Activated naive CD8-positive, alpha-beta T cell treated with anti-CD3 and anti-CD28 coated beads, Interleukin-2, amount 50 U/mL, for 24 hours (primary cell): ENCODE data around the gene KCTD1.

Experiments used
- ATAC-seq: fragments of 150-1000 bp; cut with Tn5 transposase; one replicate; pipeline ENCODE4 v1.10.0; 2021
- DNase-seq: peaks from one replicate; pipeline ENCODE4 v3.0.0; 2021
- H3K27ac Mint-ChIP-seq: one replicate; pipeline ENCODE4 v1.8.0; 2021; ENCODE audit warnings: mild to moderate bottlenecking, mixed read lengths
- H3K27me3 Mint-ChIP-seq: one replicate; pipeline ENCODE4 v1.8.0; 2021; ENCODE audit warnings: mixed read lengths
- H3K36me3 Mint-ChIP-seq: one replicate; pipeline ENCODE4 v1.8.0; 2021; ENCODE audit warnings: low read depth, mixed read lengths
- H3K4me1 Mint-ChIP-seq: one replicate; pipeline ENCODE4 v1.8.0; 2021; ENCODE audit warnings: mixed read lengths
- H3K4me3 Mint-ChIP-seq: one replicate; pipeline ENCODE4 v1.8.0; 2021; ENCODE audit warnings: mild to moderate bottlenecking, moderate library complexity, mixed read lengths
- H3K9me3 Mint-ChIP-seq: one replicate; pipeline ENCODE4 v1.8.0; 2021; ENCODE audit warnings: mixed read lengths

KCTD1 gene

DNA sequence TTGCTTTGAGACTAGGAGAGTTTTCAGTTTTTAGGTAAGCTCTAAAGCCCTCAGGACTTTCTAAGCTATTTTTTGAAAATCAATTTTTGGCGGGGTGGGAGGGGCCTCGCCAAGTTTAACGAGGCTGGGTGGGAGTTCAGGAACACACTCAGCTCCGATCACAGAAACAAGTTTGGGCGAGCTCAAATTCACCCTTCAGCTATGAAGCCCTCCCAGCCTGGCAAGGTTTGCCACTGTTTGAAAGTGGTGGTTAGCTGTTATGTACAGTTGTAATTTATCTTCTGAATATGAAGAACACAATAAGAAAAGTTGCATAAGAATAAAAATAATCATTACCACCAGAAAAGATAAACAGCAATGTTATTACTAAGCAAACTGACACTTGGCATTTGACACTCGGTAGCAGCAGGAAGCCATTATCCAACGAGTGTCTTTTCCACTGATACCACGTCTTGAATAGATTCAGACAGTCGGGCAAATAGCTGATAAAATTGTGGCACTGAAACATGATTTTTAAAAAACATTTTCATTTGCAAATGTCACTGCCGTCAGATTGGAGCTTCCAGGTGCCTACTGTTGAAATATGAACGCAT lies 59.8 kb downstream of the KCTD1 start:
- peaks cover 2% of the 10 kb centered on the region for H3K4me1 Mint-ChIP-seq
- no peaks in the 10 kb centered on the region for H3K9me3 Mint-ChIP-seq
- no peaks in the 10 kb centered on the region for H3K36me3 Mint-ChIP-seq
- no peaks in the 10 kb centered on the region for H3K27me3 Mint-ChIP-seq
- H3K27ac Mint-ChIP-seq = no peak overlapping the region
- ATAC-seq (no peak), DNase-seq (no peak)
- no peak overlapping the region for H3K4me3 Mint-ChIP-seq

DNA sequence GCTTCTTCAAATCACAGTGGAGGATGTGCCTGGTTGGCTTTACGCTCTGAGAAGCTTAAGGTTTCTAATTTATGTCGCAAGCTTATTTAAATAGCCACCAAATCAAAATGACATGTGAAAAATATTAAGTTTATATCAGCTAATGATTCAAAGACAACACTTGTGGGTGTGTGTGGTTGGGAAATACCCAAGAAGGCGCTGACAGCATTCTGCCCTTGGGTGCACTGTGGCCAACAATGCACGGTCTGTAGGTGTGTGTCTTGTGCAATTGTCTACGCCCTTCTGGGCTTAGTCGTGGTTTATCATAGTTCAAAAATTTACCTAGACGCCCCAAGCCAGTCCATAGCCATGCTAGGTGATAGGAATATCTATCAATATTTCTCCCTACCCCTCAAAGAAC lies 60.9 kb downstream of the KCTD1 start:
- peak; percentile 83 for ATAC-seq
- no peaks in the 10 kb centered on the region for H3K9me3 Mint-ChIP-seq
- no peak for DNase-seq
- H3K27me3 Mint-ChIP-seq = no peaks in the 10 kb centered on the region
- no peaks in the 10 kb centered on the region for H3K36me3 Mint-ChIP-seq
- no peak overlapping the region for H3K27ac Mint-ChIP-seq
- peaks cover 2% of the 10 kb centered on the region for H3K4me1 Mint-ChIP-seq
- H3K4me3 Mint-ChIP-seq = no peak overlapping the region

DNA sequence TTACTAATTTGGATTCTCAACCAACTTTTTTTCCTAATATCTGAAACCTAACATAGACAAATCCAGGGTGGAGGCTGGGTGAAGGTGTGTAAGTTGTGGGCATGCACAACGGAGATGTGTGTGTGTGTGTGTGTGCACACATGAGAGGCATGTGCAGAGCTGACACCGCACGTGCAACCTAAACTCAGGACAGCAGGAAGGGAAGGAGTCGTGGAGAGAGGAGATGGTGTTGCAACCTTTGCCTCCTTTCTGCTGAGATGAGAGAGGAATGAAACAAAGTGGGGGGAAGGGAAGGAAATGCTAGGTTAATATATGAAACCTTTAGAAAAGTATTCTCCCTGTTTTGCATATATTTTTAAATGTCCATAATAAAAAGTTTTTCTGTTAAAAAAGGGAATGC lies 64.7 kb downstream of the KCTD1 start:
- H3K27me3 Mint-ChIP-seq = no peaks in the 10 kb centered on the region
- H3K4me1 Mint-ChIP-seq = peaks cover 2% of the 10 kb centered on the region
- H3K27ac Mint-ChIP-seq = no peak overlapping the region
- no peaks in the 10 kb centered on the region for H3K36me3 Mint-ChIP-seq
- H3K9me3 Mint-ChIP-seq = no peaks in the 10 kb centered on the region
- DNase-seq (no peak), ATAC-seq (no peak)
- H3K4me3 Mint-ChIP-seq = no peak overlapping the region

DNA sequence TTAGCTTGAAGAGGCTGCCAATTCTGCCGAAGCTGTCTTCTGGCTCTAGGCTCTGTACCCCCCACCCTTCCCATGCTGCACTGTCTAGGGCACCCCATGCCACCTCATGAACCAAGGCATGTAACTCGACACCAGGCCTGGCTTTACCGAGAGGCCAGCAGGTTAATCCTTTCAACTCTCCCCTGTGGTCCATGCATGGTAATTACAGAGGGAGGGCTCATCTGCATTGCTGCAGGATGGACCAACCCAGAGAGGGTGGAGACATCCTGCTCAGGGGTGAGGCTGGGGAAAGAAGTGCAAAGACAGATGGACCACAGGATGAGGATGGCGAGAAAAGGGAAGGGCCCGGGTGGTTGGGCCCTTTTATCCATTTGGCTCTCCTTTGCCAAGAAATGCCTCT lies 65.8 kb downstream of the KCTD1 start:
- no peak for ATAC-seq
- DNase-seq = no peak
- Mint-ChIP-seq H3K4me1 (peaks cover under 1% of the 10 kb centered on the region), H3K27ac (no peak overlapping the region), H3K27me3 (no peaks in the 10 kb centered on the region), H3K4me3 (no peak overlapping the region), H3K36me3 (no peaks in the 10 kb centered on the region), H3K9me3 (no peaks in the 10 kb centered on the region)

DNA sequence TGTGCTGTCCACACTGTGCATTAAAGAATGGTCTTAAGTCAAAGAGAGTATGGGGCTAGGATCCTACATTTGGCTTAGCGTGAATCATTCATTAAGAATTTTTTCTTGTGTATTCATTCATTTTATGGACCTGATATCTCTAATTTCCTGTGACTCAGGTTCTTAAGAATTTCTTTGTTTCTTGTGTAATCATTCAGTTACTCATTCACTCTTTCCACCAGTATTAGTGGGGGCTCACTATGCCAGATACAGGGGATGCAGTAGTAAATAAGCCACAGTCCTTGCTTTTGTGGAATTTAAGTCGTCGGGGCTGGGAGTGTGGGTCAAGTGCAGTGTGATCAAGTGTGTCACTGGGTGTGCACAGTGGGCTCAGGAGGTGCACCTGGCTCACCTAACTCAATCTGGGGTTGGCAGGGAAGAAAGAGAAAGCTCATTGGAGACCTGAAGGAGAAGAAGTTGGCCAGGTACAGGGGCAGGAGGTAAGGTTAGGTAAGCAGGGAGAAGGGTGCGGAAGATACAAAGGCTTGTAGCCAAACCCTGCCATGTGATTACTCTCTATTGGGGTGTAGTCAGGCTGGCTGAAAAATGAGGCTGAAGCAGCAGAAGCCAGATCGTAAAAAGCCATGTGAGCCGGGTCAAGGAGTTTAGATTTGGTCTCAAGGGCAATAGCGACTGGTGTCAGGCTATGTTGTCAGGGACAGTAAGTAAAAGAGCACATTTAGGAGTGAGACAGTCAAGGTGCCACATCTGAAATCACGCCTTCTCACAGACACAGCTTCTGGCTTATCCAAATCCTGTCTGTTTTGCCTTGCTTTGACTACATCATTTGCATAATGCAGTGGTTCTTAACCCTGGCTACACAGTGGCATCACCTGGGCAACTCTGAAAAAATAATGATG lies 67.2 kb downstream of the KCTD1 start:
- Mint-ChIP-seq H3K9me3 (no peaks in the 10 kb centered on the region), H3K27me3 (no peaks in the 10 kb centered on the region), H3K36me3 (no peaks in the 10 kb centered on the region), H3K27ac (no peak overlapping the region), H3K4me1 (no peaks in the 10 kb centered on the region), H3K4me3 (no peak overlapping the region)
- ATAC-seq = no peak
- DNase-seq = no peak

DNA sequence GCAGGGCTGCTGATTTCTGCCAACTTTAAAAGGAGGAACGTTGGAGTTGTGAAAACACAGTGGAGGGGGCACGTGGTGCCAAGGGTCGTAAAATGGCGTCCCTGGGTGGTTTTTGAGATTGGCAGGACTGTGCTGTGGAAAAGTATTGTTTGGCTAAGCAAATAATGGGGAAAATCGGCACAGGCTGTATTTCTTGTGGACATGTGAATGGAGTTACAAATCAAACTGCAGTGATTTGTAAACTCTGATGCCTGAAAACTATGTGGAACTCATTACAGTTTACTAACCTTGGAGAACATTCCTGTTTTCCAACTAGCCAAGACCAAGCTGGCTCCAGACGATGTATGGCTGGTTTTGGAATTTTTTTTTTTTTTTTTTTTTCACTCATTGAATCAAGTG lies 68.7 kb downstream of the KCTD1 start:
- Mint-ChIP-seq H3K9me3 (no peaks in the 10 kb centered on the region), H3K27me3 (no peaks in the 10 kb centered on the region), H3K4me3 (no peak overlapping the region), H3K4me1 (no peaks in the 10 kb centered on the region), H3K27ac (no peak overlapping the region), H3K36me3 (no peaks in the 10 kb centered on the region)
- ATAC-seq (no peak), DNase-seq (no peak)

DNA sequence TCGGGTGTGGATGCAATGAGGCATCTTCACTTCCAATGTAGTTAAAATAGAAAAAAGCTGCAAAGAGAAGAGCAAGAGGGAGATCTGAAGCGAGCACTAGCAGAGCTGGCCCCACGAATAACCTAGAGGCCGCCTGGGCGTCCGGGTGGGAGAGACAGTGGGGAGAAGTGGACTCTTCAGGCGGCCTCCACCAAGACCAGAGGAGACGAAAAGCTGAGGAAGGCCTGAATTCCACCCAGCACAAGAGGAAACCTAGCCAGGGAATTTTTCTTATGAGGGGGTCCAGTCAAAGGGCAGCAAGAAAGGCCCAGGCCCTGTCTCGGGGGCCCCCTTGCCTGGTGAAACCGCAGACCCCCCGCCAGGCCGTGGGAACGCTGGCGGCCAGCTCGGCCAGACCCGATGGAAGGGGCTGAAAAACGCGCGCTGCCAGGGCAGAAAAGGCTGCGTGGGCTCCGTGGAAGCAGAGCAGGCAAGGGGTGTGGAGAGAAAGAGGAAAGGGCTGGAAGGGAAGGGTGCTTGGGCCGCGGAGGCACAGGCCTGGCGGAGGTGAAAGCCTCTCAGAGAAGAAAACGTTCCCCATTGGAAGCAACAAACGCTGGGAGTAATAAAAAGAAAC lies 69.2 kb downstream of the KCTD1 start:
- H3K27ac Mint-ChIP-seq = no peak overlapping the region
- DNase-seq = no peak
- H3K27me3 Mint-ChIP-seq = no peaks in the 10 kb centered on the region
- H3K9me3 Mint-ChIP-seq = no peaks in the 10 kb centered on the region
- no peaks in the 10 kb centered on the region for H3K36me3 Mint-ChIP-seq
- no peak for ATAC-seq
- H3K4me1 Mint-ChIP-seq = no peaks in the 10 kb centered on the region
- no peak overlapping the region for H3K4me3 Mint-ChIP-seq

DNA sequence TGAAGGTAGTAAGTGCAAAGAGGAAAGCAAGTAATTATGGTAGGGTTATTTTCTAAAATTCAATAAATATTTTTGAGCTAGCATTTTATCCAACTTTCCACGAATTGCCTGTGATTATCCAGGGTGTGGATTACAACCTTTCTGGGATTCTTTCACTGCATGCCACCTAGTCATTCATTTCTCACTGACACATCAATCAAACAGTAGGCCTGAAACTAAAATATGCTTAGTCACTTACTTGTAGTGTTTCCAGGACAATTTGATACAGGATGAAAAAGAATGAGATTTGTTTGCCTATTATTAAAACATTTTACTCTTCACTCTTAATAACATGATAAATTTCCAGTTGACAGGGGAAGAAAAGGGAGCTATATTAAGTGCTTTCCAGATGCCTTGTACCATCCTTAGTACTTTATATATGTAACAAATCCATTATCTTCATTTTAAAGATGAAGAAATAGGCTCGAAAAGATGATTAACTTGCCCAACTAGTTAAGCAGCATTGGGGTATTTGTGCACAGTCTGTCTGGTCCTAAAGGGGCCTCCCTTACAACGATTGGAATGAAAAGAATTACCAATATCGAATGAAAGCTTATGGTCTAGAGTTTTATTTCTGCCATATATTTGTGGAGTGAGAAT lies 70.4 kb downstream of the KCTD1 start:
- Mint-ChIP-seq H3K27ac (no peak overlapping the region), H3K27me3 (no peaks in the 10 kb centered on the region), H3K36me3 (no peaks in the 10 kb centered on the region), H3K9me3 (no peaks in the 10 kb centered on the region), H3K4me1 (no peaks in the 10 kb centered on the region), H3K4me3 (no peak overlapping the region)
- ATAC-seq = no peak
- DNase-seq = no peak

DNA sequence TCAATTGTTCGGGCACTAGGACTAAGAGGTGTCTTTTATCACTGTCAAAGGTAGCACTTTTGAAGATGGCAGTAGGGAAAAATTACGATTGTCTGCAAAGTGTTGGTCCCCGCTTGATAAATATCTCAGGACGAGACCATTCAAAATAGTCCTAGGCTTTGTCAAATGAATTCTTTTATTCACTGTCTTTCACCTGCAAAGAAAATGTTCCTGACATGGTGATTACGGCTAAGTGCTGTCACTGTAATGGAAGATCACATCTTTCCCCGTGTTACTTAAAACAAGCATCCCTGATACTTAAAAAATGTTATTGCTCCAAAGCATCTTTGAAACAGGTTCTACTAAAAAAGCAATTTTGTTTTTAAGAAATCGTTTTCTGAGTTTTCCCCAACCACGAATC lies 71.7 kb downstream of the KCTD1 start:
- Mint-ChIP-seq H3K36me3 (no peaks in the 10 kb centered on the region), H3K9me3 (no peaks in the 10 kb centered on the region), H3K27me3 (no peaks in the 10 kb centered on the region), H3K27ac (no peak overlapping the region), H3K4me3 (no peak overlapping the region), H3K4me1 (no peaks in the 10 kb centered on the region)
- no peak for DNase-seq
- no peak for ATAC-seq

DNA sequence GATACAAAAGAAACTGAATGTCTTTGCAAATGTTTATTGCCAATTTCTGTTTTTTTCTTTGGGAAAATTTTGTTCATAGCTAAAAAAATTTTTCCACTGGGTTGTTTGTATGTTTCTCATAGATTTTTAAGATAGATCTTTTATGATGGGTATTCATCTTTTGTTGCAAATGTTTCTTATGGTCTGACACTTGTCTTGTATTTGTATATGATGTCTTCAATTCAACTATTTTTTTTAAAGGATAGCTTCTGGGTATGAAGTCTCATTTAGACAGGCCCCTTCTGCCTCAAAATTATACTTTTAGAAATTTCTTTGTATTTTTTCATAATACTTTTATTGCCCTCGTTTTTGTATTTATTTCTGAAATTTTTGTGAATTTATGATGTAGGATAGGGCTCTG lies 73.8 kb downstream of the KCTD1 start:
- Mint-ChIP-seq H3K27me3 (no peaks in the 10 kb centered on the region), H3K9me3 (no peaks in the 10 kb centered on the region), H3K36me3 (no peaks in the 10 kb centered on the region), H3K27ac (no peak overlapping the region), H3K4me3 (no peak overlapping the region), H3K4me1 (no peaks in the 10 kb centered on the region)
- ATAC-seq (no peak), DNase-seq (no peak)

DNA sequence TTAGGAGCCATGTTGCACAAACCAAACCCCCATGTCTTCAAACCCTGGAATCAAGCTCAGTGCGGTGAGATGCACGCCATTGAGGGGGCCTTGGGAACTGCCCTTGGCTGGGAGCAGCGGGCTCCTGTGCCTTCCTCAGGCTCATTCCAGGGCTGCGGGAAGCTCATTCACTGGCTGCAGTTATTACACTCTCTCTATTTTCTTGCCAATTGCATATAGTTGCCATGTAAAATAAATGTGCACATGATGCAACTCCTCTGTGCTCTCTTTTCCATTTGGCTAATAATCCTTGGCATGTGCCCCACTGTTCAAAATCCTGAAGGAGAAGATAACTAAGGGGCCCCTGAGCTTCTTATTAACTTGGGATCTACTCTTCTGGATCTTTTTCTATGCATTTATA lies 74.7 kb downstream of the KCTD1 start:
- Mint-ChIP-seq H3K36me3 (no peaks in the 10 kb centered on the region), H3K27ac (no peak overlapping the region), H3K4me1 (no peaks in the 10 kb centered on the region), H3K4me3 (no peak overlapping the region), H3K9me3 (no peaks in the 10 kb centered on the region), H3K27me3 (no peaks in the 10 kb centered on the region)
- ATAC-seq (no peak), DNase-seq (no peak)

DNA sequence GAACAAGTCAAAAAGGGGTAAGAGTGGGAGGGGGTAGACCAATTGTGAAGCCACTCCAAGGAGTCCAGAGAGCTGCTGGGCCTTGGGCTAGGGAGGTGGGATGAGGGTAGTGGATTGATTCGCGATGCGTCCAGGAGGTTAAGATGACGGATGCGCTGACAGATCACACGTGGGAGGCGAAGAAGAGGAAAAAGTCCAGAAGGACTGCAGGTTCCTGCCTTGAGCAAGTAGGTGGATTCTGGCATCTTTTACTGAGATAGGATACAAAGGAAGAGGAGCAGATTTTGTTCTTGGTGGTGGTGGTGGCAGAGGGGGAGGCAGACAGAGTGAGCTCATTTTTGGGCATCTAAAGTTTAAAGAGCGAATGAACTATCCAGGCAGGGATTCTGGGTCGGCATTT lies 76.5 kb downstream of the KCTD1 start:
- ATAC-seq = no peak
- no peaks in the 10 kb centered on the region for H3K4me1 Mint-ChIP-seq
- H3K36me3 Mint-ChIP-seq = no peaks in the 10 kb centered on the region
- H3K27me3 Mint-ChIP-seq = no peaks in the 10 kb centered on the region
- DNase-seq = no peak
- no peak overlapping the region for H3K27ac Mint-ChIP-seq
- no peaks in the 10 kb centered on the region for H3K9me3 Mint-ChIP-seq
- no peak overlapping the region for H3K4me3 Mint-ChIP-seq

DNA sequence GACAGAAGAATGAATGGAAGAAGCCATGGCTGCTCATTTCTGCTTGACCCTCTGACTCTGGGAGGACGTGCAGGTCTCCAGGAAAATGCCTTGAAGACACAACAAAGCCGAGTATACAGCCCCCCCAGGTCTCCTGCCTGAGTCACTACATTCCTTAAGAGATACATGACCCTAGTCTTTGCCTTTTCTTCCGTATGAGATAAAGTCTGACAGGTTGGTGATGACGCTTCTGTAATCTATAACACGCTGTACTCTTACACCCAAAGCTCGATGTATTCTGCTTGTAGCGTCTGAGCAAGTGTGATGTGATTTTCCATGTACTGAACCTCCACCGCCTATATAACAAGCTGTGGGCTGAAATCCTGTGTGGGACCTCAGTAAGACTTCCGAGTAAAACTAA lies 77.3 kb downstream of the KCTD1 start:
- Mint-ChIP-seq H3K36me3 (no peaks in the 10 kb centered on the region), H3K27ac (no peak overlapping the region), H3K4me1 (no peaks in the 10 kb centered on the region), H3K9me3 (no peaks in the 10 kb centered on the region), H3K27me3 (no peaks in the 10 kb centered on the region), H3K4me3 (no peak overlapping the region)
- DNase-seq = no peak
- ATAC-seq = no peak

DNA sequence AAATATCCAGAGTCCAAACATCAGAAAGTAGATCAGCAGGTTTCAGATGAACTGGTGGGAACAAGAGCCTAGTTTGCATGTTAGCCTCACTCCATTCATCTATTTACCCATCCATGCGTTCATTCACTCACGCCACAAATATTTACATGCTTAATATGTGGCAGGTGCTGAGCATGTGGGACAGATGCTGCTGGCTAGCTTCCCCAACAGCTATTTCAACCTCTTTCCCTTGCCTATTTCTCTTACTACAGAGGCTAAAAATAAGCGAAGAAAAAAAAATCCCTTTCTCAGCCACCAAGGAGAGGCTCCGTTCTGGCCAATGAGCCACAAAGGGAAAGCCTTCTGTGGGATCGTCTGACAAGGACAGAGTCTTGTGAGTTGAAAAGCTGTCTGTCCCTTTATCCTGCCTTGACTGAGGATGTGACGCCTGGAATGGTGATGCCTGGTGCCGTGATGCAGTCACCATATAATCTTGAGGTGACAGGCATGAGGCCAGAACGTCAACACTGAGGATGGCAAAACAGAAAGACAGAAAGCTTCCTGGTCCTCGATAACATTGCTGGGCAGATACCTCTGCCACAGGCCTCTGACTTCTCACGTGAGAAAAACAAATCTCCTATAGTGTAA lies 78.2 kb downstream of the KCTD1 start:
- no peaks in the 10 kb centered on the region for H3K36me3 Mint-ChIP-seq
- H3K27ac Mint-ChIP-seq = no peak overlapping the region
- H3K4me1 Mint-ChIP-seq = no peaks in the 10 kb centered on the region
- H3K9me3 Mint-ChIP-seq = no peaks in the 10 kb centered on the region
- H3K27me3 Mint-ChIP-seq = no peaks in the 10 kb centered on the region
- no peak for DNase-seq
- no peak for ATAC-seq
- H3K4me3 Mint-ChIP-seq = no peak overlapping the region
